GM19395 (cell line): Measurements from ENCODE around the gene IL3.

ENCODE experiments used
- ATAC-seq: cut with Tn5 transposase; IDR thresholded peaks from one replicate; pipeline ENCODE4 v1.9.1; 2021; ENCODE audit warnings: mild to moderate bottlenecking, moderate library complexity; ENCODE audit not compliant: unreplicated experiment

Gene IL3

DNA sequence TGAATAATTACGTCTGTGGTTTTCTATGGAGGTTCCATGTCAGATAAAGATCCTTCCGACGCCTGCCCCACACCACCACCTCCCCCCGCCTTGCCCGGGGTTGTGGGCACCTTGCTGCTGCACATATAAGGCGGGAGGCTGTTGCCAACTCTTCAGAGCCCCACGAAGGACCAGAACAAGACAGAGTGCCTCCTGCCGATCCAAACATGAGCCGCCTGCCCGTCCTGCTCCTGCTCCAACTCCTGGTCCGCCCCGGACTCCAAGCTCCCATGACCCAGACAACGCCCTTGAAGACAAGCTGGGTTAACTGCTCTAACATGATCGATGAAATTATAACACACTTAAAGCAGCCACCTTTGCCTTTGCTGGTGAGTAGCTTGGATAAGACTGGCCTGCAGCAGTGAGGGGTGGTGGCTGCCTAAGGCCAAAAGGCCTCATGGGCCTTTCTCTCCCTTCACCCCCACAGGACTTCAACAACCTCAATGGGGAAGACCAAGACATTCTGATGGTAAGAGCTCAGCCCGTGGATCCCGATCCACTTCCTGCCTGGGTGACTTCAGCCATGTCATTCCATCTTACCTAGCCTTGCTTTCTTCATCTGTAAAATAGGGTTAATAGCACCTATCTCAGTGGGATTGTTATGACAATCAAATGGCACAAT is at the start of gene IL3:
IL3 (plus strand) TSS at position 155 of the 661 bp plus-strand sequence; CDS start at position 207, 52 bp downstream.
- ATAC-seq: no peak

DNA sequence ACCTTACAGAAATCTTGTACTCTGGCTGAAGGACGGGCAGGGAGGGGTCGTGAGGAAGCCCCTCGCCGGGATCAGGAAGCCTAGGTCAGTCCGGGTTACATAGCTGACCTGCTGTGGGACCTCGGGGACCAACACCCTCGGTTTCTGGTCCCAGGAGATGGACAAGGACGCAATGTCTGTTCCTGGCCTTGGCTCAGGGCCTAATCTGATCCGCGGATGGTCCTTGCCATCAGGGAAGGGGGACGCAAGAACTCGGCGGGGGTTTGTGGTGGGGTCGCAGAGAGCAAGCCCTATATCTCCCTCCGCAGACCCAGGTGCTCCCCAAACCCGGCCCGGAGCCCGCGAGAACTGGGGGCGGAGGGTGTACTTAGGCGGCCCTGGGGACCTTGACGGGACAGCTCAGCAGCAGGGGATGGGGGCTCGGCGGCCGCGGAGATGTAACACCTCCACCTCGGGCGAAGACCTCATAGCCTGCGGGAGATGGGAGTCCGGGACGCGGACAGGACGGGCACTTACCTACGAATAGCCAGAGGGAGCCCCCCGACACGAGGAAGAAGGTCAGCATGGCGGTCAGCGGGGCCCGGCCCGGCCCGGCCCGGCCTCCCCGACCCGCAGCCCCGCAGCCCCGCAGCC is 49.4 kb upstream of the IL3 start:
- ATAC-seq: no peak

GRCh38 chr5:132011622-132012343 is 48.7 kb upstream of the IL3 start, which contains the start of gene ACSL6:
Gene ACSL6, minus strand, starts transcription at chr5:132011658. Its CDS starts 105 bp downstream, at chr5:132011553.
- no peak for ATAC-seq

DNA sequence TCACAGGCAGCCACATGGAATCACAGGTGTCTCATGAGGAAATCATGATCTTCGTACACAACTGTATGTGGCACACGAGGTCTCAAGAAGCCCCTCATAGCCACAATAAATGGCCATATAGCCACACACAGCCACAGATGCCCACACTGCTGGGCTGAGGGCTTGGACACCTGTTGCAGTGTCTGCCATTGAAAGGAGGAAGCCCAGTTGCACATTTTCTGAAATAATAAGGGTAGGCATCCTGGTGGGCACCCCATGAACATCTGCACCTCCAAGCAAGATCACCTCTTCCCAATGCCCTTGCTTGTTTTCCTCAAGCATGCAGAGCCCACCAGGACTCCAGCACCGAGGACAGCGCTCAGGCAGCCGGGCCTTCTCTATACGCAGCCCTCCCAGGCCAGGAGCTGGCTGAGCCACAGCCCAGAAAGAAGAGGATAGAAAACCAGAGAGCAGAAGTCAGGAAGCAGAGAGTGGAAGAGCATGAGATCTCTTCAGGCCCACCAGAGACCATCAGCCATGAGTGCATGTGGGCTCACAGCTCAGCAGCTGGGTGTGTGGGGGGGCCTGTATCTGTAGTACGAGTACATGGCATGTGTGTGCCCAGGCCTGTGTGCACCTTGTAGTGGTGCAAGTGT is 48.0 kb upstream of the IL3 start:
- no peak for ATAC-seq

DNA sequence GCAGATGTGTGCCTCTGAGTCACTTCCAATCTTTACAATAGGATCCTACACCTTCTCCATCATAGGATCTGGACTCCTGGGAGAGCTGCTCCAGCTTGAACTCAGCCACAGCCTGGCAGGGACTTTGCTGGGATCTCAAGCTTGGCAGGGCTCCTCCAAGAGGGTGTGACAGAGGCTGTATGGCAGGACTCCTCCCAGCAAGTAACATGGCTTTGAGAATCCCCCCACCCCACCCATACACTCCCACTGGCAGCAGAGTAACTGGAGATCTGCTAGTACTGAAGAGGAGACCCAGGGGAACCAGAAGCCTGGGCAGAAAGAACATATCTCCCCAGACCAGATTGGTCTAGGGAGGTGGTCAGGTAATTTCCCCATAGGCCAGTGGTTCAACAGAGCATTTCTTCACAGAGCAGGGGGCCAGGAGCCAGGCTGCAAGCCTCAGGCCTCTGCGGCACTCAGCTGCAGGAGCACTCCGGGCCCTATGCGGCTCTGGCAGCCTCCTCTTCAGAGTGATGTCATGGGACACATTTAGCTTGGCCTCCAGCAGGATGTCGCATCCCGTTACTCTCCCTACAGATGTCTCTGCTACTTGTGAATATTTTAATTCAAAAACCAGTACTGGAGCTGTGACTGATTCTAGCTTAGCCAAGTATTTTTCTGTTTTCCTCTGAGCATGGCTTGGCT is 47.3 kb upstream of the IL3 start:
- no peak for ATAC-seq

- no peak for ATAC-seq
These were observed 46.7 kb upstream of the IL3 start for GRCh38 chr5:132013711-132014110.

DNA sequence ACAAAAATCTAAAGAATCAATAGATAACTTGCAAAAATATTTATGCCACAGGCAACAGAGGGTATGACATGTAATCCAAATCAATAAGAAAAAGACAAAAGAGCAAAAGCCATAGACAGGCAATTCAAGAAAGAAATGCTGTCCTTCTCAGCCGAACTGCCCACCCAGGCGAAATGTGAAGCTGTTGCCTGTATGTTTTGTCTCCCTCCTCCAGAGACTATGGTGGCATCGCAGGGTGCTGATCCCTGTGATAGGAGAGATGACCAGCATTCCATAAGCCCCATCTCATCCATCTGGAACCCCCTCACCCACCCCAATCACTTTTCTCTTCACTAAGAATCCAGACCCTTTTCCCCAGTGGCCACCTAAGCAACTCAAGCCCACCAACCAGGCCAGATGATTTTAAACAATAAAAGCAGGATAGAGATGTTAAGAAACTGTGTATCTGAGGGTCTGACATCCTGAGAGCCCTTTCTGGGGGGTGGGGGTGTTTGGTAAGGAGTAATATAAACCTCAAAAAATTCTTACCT is 43.7 kb upstream of the IL3 start:
- no peak for ATAC-seq

GRCh38 chr5:132017316-132017715 is 43.1 kb upstream of the IL3 start:
- no peak for ATAC-seq

GRCh38 chr5:132017738-132018625 is 42.5 kb upstream of the IL3 start:
- no peak for ATAC-seq

DNA sequence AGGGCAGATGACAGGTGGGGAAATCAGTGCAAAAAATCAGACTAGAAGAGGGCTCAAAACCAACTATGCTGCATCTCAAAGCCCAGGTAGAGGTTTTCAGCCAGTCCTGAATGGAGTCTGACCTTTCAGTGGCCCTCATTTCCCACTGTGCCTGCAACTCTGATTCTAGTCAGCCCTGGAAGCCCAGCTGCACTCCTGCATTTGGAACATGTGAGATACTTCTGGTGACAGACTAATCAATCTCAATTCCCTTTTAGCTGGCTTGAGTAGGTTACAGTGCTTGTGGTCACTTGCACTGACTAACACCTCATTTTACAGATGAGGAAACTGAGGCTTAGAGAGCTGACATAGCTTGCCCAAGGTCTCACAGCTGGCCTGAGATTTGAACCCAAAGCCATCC is 41.1 kb upstream of the IL3 start:
- ATAC-seq: peak; percentile 25

GRCh38 chr5:132019857-132020555 is 40.4 kb upstream of the IL3 start:
- peak; percentile 99 for ATAC-seq

DNA sequence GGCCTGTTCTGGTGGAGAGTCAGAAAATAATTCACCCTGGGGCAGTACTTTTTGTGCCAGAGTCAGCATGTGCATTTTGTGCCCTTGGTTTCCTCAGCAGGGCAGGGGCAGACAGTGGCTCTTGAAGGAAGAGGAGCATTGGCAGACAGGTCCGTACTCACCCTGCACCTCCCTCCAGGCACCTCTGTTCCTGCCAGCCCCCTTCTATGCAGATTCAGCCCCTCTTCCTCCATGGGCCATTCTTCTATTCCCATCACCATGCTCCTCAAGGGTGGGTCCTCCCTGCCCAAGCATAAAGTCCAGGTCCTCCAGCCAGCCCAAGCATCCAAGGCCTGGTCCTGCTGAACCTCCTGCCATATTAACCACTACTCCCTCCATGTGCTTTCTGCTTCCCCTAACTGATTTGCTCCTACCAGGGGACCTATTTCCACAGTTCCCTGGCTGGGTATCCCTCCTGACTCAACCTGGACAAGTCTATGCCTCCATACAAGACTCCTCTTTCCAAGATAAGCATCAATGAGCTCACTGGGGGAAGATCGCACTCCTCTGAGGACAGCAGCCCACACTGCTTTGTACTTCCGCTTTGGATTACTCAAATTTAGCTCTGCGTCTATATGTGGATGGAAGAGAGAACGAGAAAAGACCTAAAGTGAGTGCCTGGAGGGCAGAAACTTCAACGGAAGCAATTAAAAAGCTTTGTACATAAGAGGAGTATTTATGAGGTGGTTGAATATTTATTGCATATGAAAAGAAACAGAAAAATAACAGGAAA is 39.7 kb upstream of the IL3 start:
- peak; percentile 24 for ATAC-seq

DNA sequence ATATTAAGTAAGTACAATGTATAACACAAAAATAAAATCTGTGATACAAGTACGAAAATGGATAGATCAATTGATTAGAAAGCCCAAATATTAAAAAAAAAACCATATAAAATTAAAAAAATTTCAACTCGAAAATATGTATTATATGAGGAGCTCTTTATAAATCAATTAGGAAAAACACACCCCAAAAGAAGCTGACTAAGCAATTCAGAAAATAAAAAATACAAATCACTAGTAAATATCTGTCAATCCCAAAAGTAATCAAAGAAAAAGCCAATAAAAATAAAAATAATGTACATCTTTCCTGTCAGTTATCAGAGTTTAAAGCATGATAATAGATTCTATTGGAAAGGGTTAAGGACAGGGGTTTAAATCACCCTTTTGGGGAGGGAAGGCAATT is 38.8 kb upstream of the IL3 start:
- no peak for ATAC-seq

- ATAC-seq: no peak
These were observed 37.7 kb upstream of the IL3 start for GRCh38 chr5:132022737-132023136.

GRCh38 chr5:132023258-132024116 is 37.0 kb upstream of the IL3 start:
- no peak for ATAC-seq

- no peak for ATAC-seq
These were observed 36.4 kb upstream of the IL3 start for GRCh38 chr5:132024117-132024435.

DNA sequence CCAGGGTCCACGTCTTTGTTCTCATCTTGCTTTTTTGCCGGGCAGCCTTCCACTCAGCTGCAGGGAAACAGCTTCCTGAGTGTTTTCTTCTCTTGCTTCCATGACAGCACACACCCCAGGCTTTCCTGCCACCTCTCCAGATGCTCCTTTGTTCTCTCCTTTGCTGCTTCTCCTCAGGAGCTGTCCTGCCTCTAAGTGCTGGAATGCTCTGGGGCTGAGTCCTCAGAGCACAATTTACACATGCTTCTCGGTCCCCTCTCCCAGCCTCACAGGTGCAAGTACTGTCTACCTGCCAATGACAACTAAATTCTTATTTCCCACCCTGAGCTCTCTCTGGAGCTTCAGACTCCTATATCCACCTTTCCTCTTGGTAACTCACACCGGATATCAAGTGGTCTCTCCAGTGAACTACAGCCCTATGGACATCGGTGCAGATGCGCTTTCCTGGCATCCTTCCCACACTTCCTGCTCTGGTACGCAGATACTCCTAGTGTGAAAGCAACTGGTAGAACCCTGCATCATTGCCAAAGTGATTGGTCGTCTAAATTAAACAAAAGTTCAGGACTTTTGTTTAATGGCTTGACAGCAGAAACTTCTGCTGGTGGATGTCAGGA is 35.6 kb upstream of the IL3 start:
- no peak for ATAC-seq
